Fibroblast of pulmonary artery (primary cell): Measurements from ENCODE around the gene SLC6A8.
A peak's percentile ranks its signal among the peaks of the same experiment; 100 is the strongest.
"Not testable (repeated sequence)": the region's sequence is repeated elsewhere in the genome, so short reads cannot be mapped to it uniquely, and the experiment has no call there.

ENCODE experiments used
- DNase-seq: peaks from one replicate; pipeline ENCODE4 v3.0.0-alpha.2; 2010; ENCODE audit warnings: low read depth
- H3K4me3 ChIP-seq: replicated peaks from 2 replicates; pipeline ENCODE4 v1.5.1; 2011; ENCODE audit warnings: low read depth, mild to moderate bottlenecking, control low read depth, low read length, moderate library complexity
- CTCF ChIP-seq: IDR thresholded peaks from 2 replicates; pipeline ENCODE4 v1.5.1; 2011; ENCODE audit warnings: mild to moderate bottlenecking, control low read depth, low read length, inconsistent platforms; ENCODE audit errors: missing control alignments

Gene SLC6A8

GRCh38 chrX:153727123-153727931 lies 39.6 kb downstream of the SLC6A8 start:
- no peak for TF ChIP-seq CTCF
- peak overlapping the region; percentile 29 for H3K4me3 ChIP-seq

DNA sequence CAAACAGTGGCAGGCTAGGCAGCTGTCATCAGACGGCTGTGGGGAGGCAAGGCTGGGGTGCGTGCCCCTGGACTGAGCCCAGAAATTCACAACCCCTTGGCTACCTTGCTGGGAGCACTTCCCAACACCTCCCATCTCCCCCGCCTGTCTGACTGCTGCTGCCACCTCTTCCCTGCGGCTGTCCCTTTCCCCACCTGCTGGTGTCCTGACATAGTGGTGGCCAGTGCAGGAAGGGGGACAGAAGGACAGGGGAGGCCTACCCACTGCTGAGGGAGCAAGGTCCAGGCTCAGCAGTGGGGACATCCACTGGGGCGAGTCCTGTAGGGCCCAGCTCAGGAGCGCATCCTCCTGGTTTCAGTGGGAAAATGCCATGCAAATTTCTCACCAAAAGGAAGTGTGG lies 40.4 kb downstream of the SLC6A8 start:
- DNase-seq: no peak
- H3K4me3 ChIP-seq: no peak overlapping the region
- TF ChIP-seq CTCF: no peak

More at GRCh38 chrX:153727123-153727931, 39.6 kb downstream of the SLC6A8 start:
- no peak for DNase-seq

- no peak overlapping the region for H3K4me3 ChIP-seq
- no peak for DNase-seq
- no peak for TF ChIP-seq CTCF
These were observed 41.4 kb downstream of the SLC6A8 start for GRCh38 chrX:153728951-153729631.

- DNase-seq, H3K4me3 ChIP-seq: not testable (repeated sequence)
These were observed 42.4 kb downstream of the SLC6A8 start for GRCh38 chrX:153730115-153730514.

DNA sequence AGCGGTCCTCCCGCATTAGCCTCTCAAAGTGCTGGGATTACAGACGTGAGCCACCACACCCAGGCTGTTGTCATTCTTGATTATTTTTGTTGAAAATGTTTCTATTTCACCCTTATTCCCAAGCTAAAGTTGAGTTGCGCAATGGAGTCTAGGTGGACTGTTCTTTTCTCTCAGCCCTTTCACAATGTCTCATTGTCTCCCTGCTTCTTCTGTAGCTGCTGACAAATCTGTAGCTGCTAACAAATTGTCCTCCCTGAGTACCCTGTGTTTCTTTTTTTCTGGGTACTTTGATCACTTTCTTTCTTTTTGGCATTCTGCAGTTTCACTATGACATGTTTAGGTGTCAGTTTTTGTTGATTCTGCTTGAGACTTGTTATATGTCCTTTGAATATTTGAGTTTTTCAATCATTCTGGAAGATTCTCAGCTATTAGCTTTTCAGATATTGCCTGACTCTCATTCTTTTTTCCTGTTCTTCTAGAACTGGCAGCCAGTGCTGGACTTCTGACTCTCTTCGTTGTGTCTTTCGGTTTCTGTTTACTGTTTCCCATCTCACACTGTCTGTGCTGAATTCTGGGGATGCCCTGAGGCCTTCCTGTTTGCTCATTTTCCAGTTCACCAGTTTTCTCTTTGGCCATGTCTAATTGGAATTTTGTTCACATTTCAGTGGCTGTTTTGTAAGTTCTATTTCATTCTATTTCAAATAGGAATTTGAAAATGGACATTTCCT lies 43.6 kb downstream of the SLC6A8 start:
- DNase-seq: peak; percentile 76
- no peak for TF ChIP-seq CTCF
- H3K4me3 ChIP-seq: no peak overlapping the region

- TF ChIP-seq CTCF: no peak
- H3K4me3 ChIP-seq: no peak overlapping the region
- DNase-seq: no peak
These were observed 44.1 kb downstream of the SLC6A8 start for GRCh38 chrX:153731845-153732215.

GRCh38 chrX:153732401-153732800 lies 44.7 kb downstream of the SLC6A8 start:
- H3K4me3 ChIP-seq: no peak overlapping the region
- no peak for DNase-seq

More at GRCh38 chrX:153732401-153732800, 44.7 kb downstream of the SLC6A8 start:
- TF ChIP-seq CTCF: no peak
